GM12878 (cell line): ENCODE measurements around the gene C1orf52. TPM values are rescaled to one million over a fixed set of nuclear protein-coding genes. Genes with fewer than 3 reads are reported as not detected.

Source experiments
- ATAC-seq: fragments of 200-7000 bp; cut with Tn5 transposase; 3 replicates; pipeline ENCODE4 v1.9.1; 2020; ENCODE audit warnings: mild to moderate bottlenecking, moderate library complexity
- BruUV-seq: library from RNA; stranded (reverse); fragments of 400-500 nt; replicated peaks from 2 replicates; lab custom pipeline; 2021; lab: Mats Ljungman, UMichigan
- CTCF ChIA-PET: fragments of 300-600 bp; sonication (Branson Sonifier 250); formaldehyde crosslinking; extraction: SDS; loops from one replicate; lab custom pipeline; 2021; ENCODE audit warnings: inconsistent platforms; lab: Yijun Ruan, JAX
- POLR2A ChIA-PET: fragments of 350-600 bp; formaldehyde crosslinking; extraction: SDS; loops from one replicate; lab custom pipeline; 2021; ENCODE audit warnings: inconsistent platforms; lab: Charles Lee
- RAD21 ChIA-PET: fragments of 300-600 bp; sonication (Branson Sonifier 250); formaldehyde crosslinking; loops from one replicate; lab custom pipeline; 2023; ENCODE audit warnings: antibody characterized with exemption; ENCODE audit not compliant: unreplicated experiment; lab: Charles Lee
- SMC1A ChIA-PET: fragments of 300-600 bp; sonication (Branson Sonifier 250); formaldehyde crosslinking; loops from one replicate; lab custom pipeline; 2023; ENCODE audit not compliant: unreplicated experiment, uncharacterized antibody; lab: Charles Lee
- DNase-seq: peaks from one replicate; pipeline ENCODE4 v3.0.0-alpha.2; 2011; ENCODE audit warnings: low read depth, low spot score
- FAIRE-seq: peaks from 3 replicates; lab custom pipeline; 2011; peaks lifted over from hg19 to GRCh38; lab: Jason Lieb, UNC
- H2AFZ ChIP-seq: 2 replicates; pipeline ENCODE4 v1.6.0; 2011; ENCODE audit warnings: low read depth, low read length, control low read depth; ENCODE audit not compliant: control insufficient read depth
- H3K27ac ChIP-seq: 2 replicates; pipeline ENCODE4 v1.5.1; 2011; ENCODE audit warnings: control low read depth; ENCODE audit not compliant: control insufficient read depth, insufficient read depth
- H3K27me3 ChIP-seq, 2 experiments: replicated peaks in 1 of 2; 2 replicates each; pipeline versions ENCODE4 v1.6.0 to v1.6.1; 2011; ENCODE audit warnings: low read length in 1 of 2; ENCODE audit not compliant: control insufficient read depth in 2 of 2, insufficient read depth in 2 of 2
- H3K36me3 ChIP-seq, 2 experiments: 2 replicates each; pipeline ENCODE4 v1.5.1; 2011; ENCODE audit warnings: low read length in 1 of 2; ENCODE audit not compliant: control insufficient read depth in 2 of 2, insufficient read depth in 2 of 2
- H3K4me1 ChIP-seq: 2 replicates; pipeline ENCODE4 v1.6.1; 2011; ENCODE audit warnings: mild to moderate bottlenecking, low read length, moderate library complexity, mixed read lengths; ENCODE audit not compliant: control insufficient read depth, insufficient read depth
- H3K4me2 ChIP-seq: 2 replicates; pipeline ENCODE4 v1.6.0; 2011; ENCODE audit warnings: control low read depth; ENCODE audit not compliant: control insufficient read depth, insufficient read depth
- H3K4me3 ChIP-seq: fragments of 200-600 bp; sonication (generic); 2 replicates; pipeline ENCODE4 v1.5.1; 2016
- H3K79me2 ChIP-seq: 2 replicates; pipeline ENCODE4 v1.6.0; 2011; ENCODE audit warnings: low read length; ENCODE audit not compliant: control insufficient read depth, insufficient read depth
- H3K9ac ChIP-seq: 2 replicates; pipeline ENCODE4 v1.8.0; 2011; ENCODE audit warnings: low read length, control low read depth, mixed read lengths; ENCODE audit not compliant: control insufficient read depth, insufficient read depth
- H3K9me3 ChIP-seq: replicated peaks from 3 replicates; pipeline ENCODE4 v1.5.1; 2011; ENCODE audit warnings: mild to moderate bottlenecking, low read length; ENCODE audit not compliant: control insufficient read depth, insufficient read depth
- H4K20me1 ChIP-seq: 2 replicates; pipeline ENCODE4 v1.6.0; 2011; ENCODE audit not compliant: control insufficient read depth, insufficient read depth
- ATF2 ChIP-seq: IDR thresholded peaks from 2 replicates; pipeline ENCODE4 v1.6.1; 2012; ENCODE audit warnings: low read length, inconsistent platforms
- BCLAF1 ChIP-seq: fragments of 450-650 bp; IDR thresholded peaks from 2 replicates; pipeline ENCODE4 v1.6.1; 2017; ENCODE audit warnings: antibody characterized with exemption, mild to moderate bottlenecking, moderate library complexity
- CEBPZ ChIP-seq: fragments of 150-350 bp; IDR thresholded peaks from 2 replicates; pipeline ENCODE4 v1.6.1; 2016; ENCODE audit warnings: low read depth, low read length
- CTCF ChIP-seq, 3 experiments: IDR thresholded peaks in 2 of 3; conservative IDR thresholded peaks in 1 of 3; 2 replicates each; pipeline ENCODE4 v1.5.1; 2011; ENCODE audit warnings: low read depth in 3 of 3, low read length in 3 of 3, mild to moderate bottlenecking in 3 of 3, control low read depth in 2 of 3, moderate library complexity in 2 of 3, inconsistent platforms in 1 of 3, mixed read lengths in 1 of 3; ENCODE audit not compliant: control insufficient read depth in 2 of 3, insufficient read depth in 1 of 3; ENCODE audit errors: extremely low read depth in 1 of 3
- FOXM1 ChIP-seq: IDR thresholded peaks from 2 replicates; pipeline ENCODE4 v1.6.1; 2012; ENCODE audit warnings: low read depth, mild to moderate bottlenecking, inconsistent platforms, low read length, moderate library complexity
- RAD21 ChIP-seq: IDR thresholded peaks from 2 replicates; pipeline ENCODE4 v1.6.1; 2011; ENCODE audit warnings: mild to moderate bottlenecking, low read depth, low read length, moderate library complexity; ENCODE audit not compliant: insufficient read depth
- SREBF1 ChIP-seq: IDR thresholded peaks from 2 replicates; pipeline ENCODE4 v1.6.1; 2012; ENCODE audit warnings: mild to moderate bottlenecking, low read length
- SREBF2 ChIP-seq: IDR thresholded peaks from 2 replicates; pipeline ENCODE4 v1.6.1; 2012; ENCODE audit warnings: mild to moderate bottlenecking, low read length
- USF1 ChIP-seq: IDR thresholded peaks from 2 replicates; pipeline ENCODE4 v1.6.1; 2011; ENCODE audit warnings: borderline replicate concordance, low read depth, mild to moderate bottlenecking, moderate library complexity, mixed read lengths, low read length; ENCODE audit not compliant: insufficient read depth; ENCODE audit errors: extremely low read length
- WRNIP1 ChIP-seq: IDR thresholded peaks from 2 replicates; pipeline ENCODE4 v1.6.1; 2011; ENCODE audit warnings: low read depth, low read length, improper control_type of control experiment, borderline replicate concordance
- ZBED1 ChIP-seq: IDR thresholded peaks from 2 replicates; pipeline ENCODE4 v1.6.1; 2016; ENCODE audit warnings: borderline replicate concordance
- ZNF207 ChIP-seq: fragments of 450-650 bp; IDR thresholded peaks from 2 replicates; pipeline ENCODE4 v1.6.1; 2014; ENCODE audit warnings: antibody characterized with exemption, mild to moderate bottlenecking, borderline replicate concordance
- ZNF274 ChIP-seq: IDR thresholded peaks from one replicate; pipeline ENCODE4 v1.8.0; 2011; ENCODE audit not compliant: insufficient read length, insufficient read depth
- WGBS: methylation state at CpG from one replicate; pipeline ENCODE4 v1.1.6; 2016; ENCODE audit warnings: low lambda C conversion rate; ENCODE audit not compliant: insufficient replicate concordance, insufficient coverage; ENCODE audit errors: missing lambda C conversion rate; 5-methylcytosine and 5-hydroxymethylcytosine counted together
- in situ Hi-C: fragments of 300-500 bp; cut with MboI; formaldehyde crosslinking; loops from 9 replicates; pipeline ENCODE4 v1.14.3; 2018; ENCODE audit warnings: mixed read lengths
- intact Hi-C: fragments of 100-400 bp; cut with micrococcal nuclease; formaldehyde crosslinking; loops from one replicate; pipeline ENCODE4 v1.14.2; 2022; ENCODE audit not compliant: unreplicated experiment
- polyA plus RNA-seq, 11 experiments: library from polyadenylated mRNA; depleted of rRNA in 4 of 11; unstranded in 6 of 11; stranded (reverse) in 5 of 11; fragments of >200 nt; fragmentation: Nextera tagmentation in 4 of 11; fragmentation: Illumina TruSeq in 1 of 11; extraction: Ambion mirVana in 4 of 11; extraction: Trizol in 1 of 11; gene quantifications; 1 replicate in 1 of 11; 2 replicates in 10 of 11; pipeline versions ENCODE4 v1.2.1 to v1.2.3, GENCODE V29; 2011 to 2016; ENCODE audit warnings: inconsistent platforms in 2 of 11, missing spikeins in 2 of 11, low read depth in 1 of 11
- total RNA-seq, 4 experiments: library from RNA; depleted of rRNA in 3 of 4; stranded (reverse); fragments of >200 nt in 3 of 4; fragmentation: Illumina TruSeq in 1 of 4; extraction: Trizol in 1 of 4; gene quantifications; 2 replicates each; pipeline versions ENCODE4 v1.2.1 to v1.2.3, GENCODE V29; 2013 to 2021

The C1orf52 gene
- total and polyA plus RNA-seq, 10 of the 15 experiments (the other 5 are each of a cell fraction or from before 2014, with no cell fraction given) = 9.4 to 39.5 (median 17.6) TPM

- FAIRE-seq = peak; percentile 59
- no peaks in the 10 kb centered on the region for H3K27me3 ChIP-seq
- POLR2A ChIA-PET = no interaction called here
- CTCF ChIA-PET = interaction anchor here (0.7 to 1.7 kb wide), 9 partner anchors 9 to 296 kb away, joined by 3 to 13 read pairs (median 6); partner anchors contain the start of gene C1orf52
- RAD21 ChIA-PET = interaction anchor here (0.9 to 1.6 kb wide), 5 partner anchors 9 to 468 kb away, joined by 3 to 7 read pairs (median 3); no protein-coding TSS in a partner anchor
- ATAC-seq = peak; percentile 85
- SMC1A ChIA-PET = interaction anchor here (0.8 to 1.3 kb wide), 3 partner anchors 33 to 178 kb away, joined by 3 to 5 read pairs (median 3); a partner anchor contains a TSS
- in situ Hi-C loops (no loop called here), intact Hi-C loops (no loop called here)
- no peak for DNase-seq
- no peak overlapping the region for H3K9ac ChIP-seq
- no peaks in the 10 kb centered on the region for H4K20me1 ChIP-seq
- H3K9me3 ChIP-seq = no peaks in the 10 kb centered on the region
- H2AFZ ChIP-seq = no peak overlapping the region
- H3K4me3 ChIP-seq = no peak overlapping the region
- 25% methylated on average over 1 of the region's 1 CpG for WGBS
- BruUV-seq = no TSS peak
- no peaks in the 10 kb centered on the region for H3K36me3 ChIP-seq
- no peak overlapping the region for H3K4me2 ChIP-seq
- H3K27ac ChIP-seq = no peak overlapping the region
- H3K4me1 ChIP-seq = no peaks in the 10 kb centered on the region
- no peaks in the 10 kb centered on the region for H3K79me2 ChIP-seq
- TF ChIP-seq ZBED1 (no peak), ATF2 (no peak), ZNF207 (no peak), FOXM1 (no peak), CEBPZ (no peak), CTCF (IDR thresholded peaks at IDR 0.05 in 2 of 3, conservative IDR thresholded peaks at IDR 0.05 in 1 of 3; ENCODE audit: control insufficient read depth in 2 of 3, extremely low read depth in 1 of 3, insufficient read depth in 1 of 3, low read depth in 3 of 3, low read length in 3 of 3) (peak; percentile 12 to 45 (median 35); a peak in 5 of 6 replicates), RAD21 (peak; percentile 66), SREBF2 (no peak), WRNIP1 (no peak), BCLAF1 (no peak), USF1 (no peak), SREBF1 (no peak), ZNF274 (no peak)
These were observed 19.3 kb downstream of the C1orf52 start for GRCh38 chr1:85240174-85240601.
